ENCODE results near the gene GPR45.

Gene GPR45

DNA sequence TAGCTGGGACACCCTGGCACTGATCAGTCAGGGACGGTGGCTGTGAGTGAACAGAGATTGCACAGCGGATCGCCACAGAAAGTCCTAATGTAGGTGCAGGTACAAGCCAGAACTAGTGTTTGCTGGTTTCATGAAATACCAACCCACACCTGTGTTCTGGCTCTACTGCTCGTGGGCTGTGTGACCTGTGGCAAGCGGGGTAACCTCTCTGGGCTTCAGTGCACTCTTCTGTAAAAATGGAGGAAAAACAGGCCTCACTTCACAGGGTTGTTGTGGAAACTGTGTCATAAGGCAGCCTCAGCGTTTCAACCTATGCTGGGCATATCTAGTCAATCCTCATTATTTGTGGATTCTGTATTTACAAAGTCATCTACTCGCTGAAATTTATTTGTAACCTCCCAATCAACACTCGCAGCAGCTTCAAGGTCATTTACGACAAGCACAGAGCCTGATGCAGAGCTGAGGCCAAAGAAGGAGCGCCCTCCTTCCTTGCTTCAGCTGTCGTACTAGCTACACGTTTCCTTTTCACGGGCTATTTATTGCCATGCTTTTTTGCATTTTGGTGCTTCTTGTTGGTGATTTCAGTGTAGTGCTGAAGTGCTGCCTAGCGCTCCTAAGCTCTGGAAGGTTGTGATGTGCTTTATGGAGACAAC is 30.0 kb downstream of the GPR45 start:
- TF ChIP-seq MYC (IDR thresholded peaks at IDR 0.05; ENCODE audit: low read depth, low read length): no peak
- TF ChIP-seq, protein P1, sequence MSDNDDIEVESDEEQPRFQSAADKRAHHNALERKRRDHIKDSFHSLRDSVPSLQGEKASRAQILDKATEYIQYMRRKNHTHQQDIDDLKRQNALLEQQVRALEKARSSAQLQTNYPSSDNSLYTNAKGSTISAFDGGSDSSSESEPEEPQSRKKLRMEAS (IDR thresholded peaks at IDR 0.05; ENCODE audit: low read depth, low read length): no peak
- TF ChIP-seq, protein P2, sequence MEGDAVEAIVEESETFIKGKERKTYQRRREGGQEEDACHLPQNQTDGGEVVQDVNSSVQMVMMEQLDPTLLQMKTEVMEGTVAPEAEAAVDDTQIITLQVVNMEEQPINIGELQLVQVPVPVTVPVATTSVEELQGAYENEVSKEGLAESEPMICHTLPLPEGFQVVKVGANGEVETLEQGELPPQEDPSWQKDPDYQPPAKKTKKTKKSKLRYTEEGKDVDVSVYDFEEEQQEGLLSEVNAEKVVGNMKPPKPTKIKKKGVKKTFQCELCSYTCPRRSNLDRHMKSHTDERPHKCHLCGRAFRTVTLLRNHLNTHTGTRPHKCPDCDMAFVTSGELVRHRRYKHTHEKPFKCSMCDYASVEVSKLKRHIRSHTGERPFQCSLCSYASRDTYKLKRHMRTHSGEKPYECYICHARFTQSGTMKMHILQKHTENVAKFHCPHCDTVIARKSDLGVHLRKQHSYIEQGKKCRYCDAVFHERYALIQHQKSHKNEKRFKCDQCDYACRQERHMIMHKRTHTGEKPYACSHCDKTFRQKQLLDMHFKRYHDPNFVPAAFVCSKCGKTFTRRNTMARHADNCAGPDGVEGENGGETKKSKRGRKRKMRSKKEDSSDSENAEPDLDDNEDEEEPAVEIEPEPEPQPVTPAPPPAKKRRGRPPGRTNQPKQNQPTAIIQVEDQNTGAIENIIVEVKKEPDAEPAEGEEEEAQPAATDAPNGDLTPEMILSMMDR (IDR thresholded peaks at IDR 0.05; ENCODE audit: low read depth, low read length): no peak
- no peak for TF ChIP-seq POLR2A (IDR thresholded peaks at IDR 0.05; ENCODE audit: extremely low read depth, insufficient read length)
- DNase-seq (ENCODE audit: low read depth): no peak
- no peak overlapping the region for H3K4me3 ChIP-seq (ENCODE audit: low read depth, low read length)

DNA sequence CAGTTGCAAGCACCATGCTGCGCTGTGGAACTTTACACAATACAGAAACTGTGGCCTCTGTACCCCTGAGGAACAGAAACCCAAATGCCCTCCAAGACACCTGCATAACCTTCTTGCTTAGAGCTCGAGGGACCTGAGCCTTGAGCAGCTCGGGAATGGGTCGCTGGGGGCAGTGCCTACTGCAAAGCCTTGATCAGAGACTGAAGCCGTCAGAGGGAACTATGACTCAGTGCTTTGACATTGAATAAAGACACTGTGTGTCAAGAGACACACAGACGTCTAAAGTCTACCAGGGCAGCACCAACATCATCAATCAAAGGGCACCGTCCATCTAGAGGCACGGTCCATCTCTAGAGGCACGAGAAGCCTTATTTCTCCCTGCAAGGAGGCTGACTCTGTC is 30.6 kb downstream of the GPR45 start:
- TF ChIP-seq POLR2A (IDR thresholded peaks at IDR 0.05; ENCODE audit: extremely low read depth, insufficient read length) (no peak), MYC (IDR thresholded peaks at IDR 0.05; ENCODE audit: low read depth, low read length) (no peak)
- TF ChIP-seq, protein P1 (IDR thresholded peaks at IDR 0.05; ENCODE audit: low read depth, low read length): no peak
- DNase-seq (ENCODE audit: low read depth): no peak
- H3K4me3 ChIP-seq (ENCODE audit: low read depth, low read length): no peak overlapping the region

DNA sequence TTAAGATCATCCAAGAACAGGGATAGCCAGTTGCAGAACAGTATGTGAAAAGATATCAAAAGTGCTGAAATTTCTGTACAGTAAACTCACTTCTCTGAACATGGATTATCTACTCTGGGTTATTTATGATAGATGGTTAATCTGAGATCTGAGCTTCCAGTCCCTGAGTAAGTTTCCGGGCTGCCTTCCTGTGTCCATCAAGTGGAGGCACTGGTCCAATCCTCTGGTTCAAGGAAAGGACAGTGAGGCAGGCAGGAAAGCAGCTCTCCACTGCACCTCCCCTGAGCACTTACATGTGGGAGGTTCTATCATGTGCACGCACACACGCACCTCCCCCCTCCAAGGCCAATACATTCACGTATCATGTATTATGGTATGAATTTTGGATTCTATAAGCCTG is 32.5 kb downstream of the GPR45 start:
- TF ChIP-seq, protein P1 (IDR thresholded peaks at IDR 0.05; ENCODE audit: low read depth, low read length): no peak
- TF ChIP-seq POLR2A (IDR thresholded peaks at IDR 0.05; ENCODE audit: extremely low read depth, insufficient read length) (no peak), MYC (IDR thresholded peaks at IDR 0.05; ENCODE audit: low read depth, low read length) (no peak)
- TF ChIP-seq, protein P2 (IDR thresholded peaks at IDR 0.05; ENCODE audit: low read depth, low read length): no peak
- DNase-seq (ENCODE audit: low read depth): no peak
- H3K4me3 ChIP-seq (ENCODE audit: low read depth, low read length): no peak overlapping the region

DNA sequence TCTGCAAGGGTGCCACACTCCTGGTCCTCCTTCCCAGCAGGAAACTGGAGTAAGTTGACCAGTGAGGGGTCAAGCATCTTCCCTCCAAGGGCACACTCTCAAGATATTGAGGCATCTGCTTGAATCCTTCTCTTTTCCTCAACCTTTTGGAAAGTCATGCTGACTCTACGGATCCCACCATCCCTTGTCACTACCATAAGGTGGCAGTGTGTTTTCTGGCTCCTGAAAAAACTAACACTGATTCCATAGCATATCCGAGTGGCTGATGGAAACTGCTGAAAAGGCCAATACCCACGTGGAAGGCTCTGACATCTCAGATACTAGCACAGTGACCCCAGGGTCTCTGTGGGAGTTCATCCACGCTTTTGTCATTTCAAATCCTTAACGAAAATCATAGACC is 37.1 kb downstream of the GPR45 start:
- no peak for DNase-seq (ENCODE audit: low read depth)
- no peak overlapping the region for H3K4me3 ChIP-seq (ENCODE audit: low read depth, low read length)
- TF ChIP-seq MYC (IDR thresholded peaks at IDR 0.05; ENCODE audit: low read depth, low read length) (no peak), POLR2A (IDR thresholded peaks at IDR 0.05; ENCODE audit: extremely low read depth, insufficient read length) (no peak)
- TF ChIP-seq, protein P1 (IDR thresholded peaks at IDR 0.05; ENCODE audit: low read depth, low read length): no peak
- TF ChIP-seq, protein P2 (IDR thresholded peaks at IDR 0.05; ENCODE audit: low read depth, low read length): no peak

DNA sequence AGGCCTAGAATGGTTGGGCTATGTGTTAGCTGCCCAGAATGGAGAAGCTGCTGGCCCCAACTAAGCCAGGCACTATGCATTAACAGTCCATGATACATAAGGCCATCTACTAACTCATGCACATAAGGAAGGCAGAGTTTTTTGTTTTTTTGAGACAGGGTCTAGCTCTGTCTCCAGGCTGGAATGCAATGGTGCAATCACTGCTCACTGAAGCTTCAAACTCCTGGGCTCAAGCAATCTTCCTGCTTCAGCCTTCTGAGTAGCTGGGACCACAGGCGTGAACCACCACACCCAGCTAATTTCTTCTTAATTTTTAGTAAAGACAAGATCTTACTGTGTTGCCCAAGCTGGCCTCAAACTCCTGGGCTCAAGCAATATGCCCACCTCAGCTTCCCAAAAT is 37.6 kb downstream of the GPR45 start:
- no peak overlapping the region for H3K4me3 ChIP-seq (ENCODE audit: low read depth, low read length)
- DNase-seq (ENCODE audit: low read depth): no peak
- TF ChIP-seq, protein P1 (IDR thresholded peaks at IDR 0.05; ENCODE audit: low read depth, low read length): no peak
- no peak for TF ChIP-seq POLR2A (IDR thresholded peaks at IDR 0.05; ENCODE audit: extremely low read depth, insufficient read length)
- TF ChIP-seq MYC (IDR thresholded peaks at IDR 0.05; ENCODE audit: low read depth, low read length): no peak
- TF ChIP-seq, protein P2 (IDR thresholded peaks at IDR 0.05; ENCODE audit: low read depth, low read length): no peak

DNA sequence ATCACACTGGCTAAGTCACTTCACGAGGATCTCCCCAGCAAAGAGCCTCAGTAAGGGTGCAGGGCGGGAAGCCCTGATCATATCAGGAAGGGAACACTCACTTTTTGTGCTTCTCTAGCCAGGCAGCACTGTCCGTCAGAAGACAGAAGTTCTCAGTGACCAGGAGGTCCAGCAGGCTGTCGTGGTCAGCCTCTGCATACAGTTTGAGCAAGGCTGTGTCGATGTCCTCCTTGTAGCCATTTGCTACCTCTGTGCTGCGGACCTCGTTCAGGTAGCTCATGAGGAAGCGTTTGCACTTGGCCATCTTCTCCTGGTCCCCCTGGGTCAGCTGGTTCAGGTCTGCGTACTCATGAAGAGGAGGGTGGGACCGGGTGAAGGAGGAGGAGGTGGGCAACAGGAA is 38.7 kb downstream of the GPR45 start:
- DNase-seq (ENCODE audit: low read depth): no peak
- no peak overlapping the region for H3K4me3 ChIP-seq (ENCODE audit: low read depth, low read length)
- TF ChIP-seq POLR2A (IDR thresholded peaks at IDR 0.05; ENCODE audit: extremely low read depth, insufficient read length) (no peak), MYC (IDR thresholded peaks at IDR 0.05; ENCODE audit: low read depth, low read length) (no peak)
- TF ChIP-seq, protein P1 (IDR thresholded peaks at IDR 0.05; ENCODE audit: low read depth, low read length): no peak
- TF ChIP-seq, protein P2 (IDR thresholded peaks at IDR 0.05; ENCODE audit: low read depth, low read length): no peak
